ENCODE measurements around the gene EXOC4. TPM values are rescaled to one million over a fixed set of nuclear protein-coding genes. Genes with fewer than 3 reads are reported as not detected.

EXOC4 gene
- total RNA-seq, 4 donors from 2014 or later = 82.4 to 204 (median 128) TPM

- TF ChIP-seq POLR2A (IDR thresholded peaks at IDR 0.05) (no peak), POLR2AphosphoS5 (IDR thresholded peaks at IDR 0.05) (no peak), EP300 (IDR thresholded peaks at IDR 0.05; ENCODE audit: low read depth) (no peak), CTCF (IDR thresholded peaks at IDR 0.05) (no peak)
- Histone ChIP-seq H3K4me3 (no peak overlapping the region), H3K9me3 (no peaks in the 10 kb centered on the region), H3K36me3 (no peaks in the 10 kb centered on the region), H3K4me1 (no peaks in the 10 kb centered on the region), H3K27ac (no peak overlapping the region), H3K27me3 (no peaks in the 10 kb centered on the region)
- intact Hi-C loops (cut with DNase I; ENCODE audit: low total_unique reads) (no loop called here), in situ Hi-C loops (cut with MboI; ENCODE audit: low pct_ligation_motif_present in 1 of 4, low pct_unique_long_range_greater_than_20kb in 1 of 4, low sequenced_read_pairs in 3 of 4) (no loop called here)
- WGBS, 2 donors (ENCODE audit: low coverage in 1 of 2) = 89 to 90% methylated on average over 3 of the region's 3 CpGs
- no peak for DNase-seq
These were observed 372.2 kb downstream of the EXOC4 start for GRCh38 chr7:133625046-133625445.

GRCh38 chr7:133629701-133630100, 376.8 kb downstream of the EXOC4 start:
- intact Hi-C loops (cut with DNase I; ENCODE audit: low total_unique reads) (no loop called here), in situ Hi-C loops (cut with MboI; ENCODE audit: low pct_ligation_motif_present in 1 of 4, low pct_unique_long_range_greater_than_20kb in 1 of 4, low sequenced_read_pairs in 3 of 4) (no loop called here)
- WGBS, 2 donors (ENCODE audit: low coverage in 1 of 2) = 68 to 70% methylated on average over 5 of the region's 5 CpGs
- no peak for DNase-seq
- H3K27ac ChIP-seq = no peak overlapping the region
- no peaks in the 10 kb centered on the region for H3K9me3 ChIP-seq
- TF ChIP-seq EP300 (IDR thresholded peaks at IDR 0.05; ENCODE audit: low read depth) (no peak), POLR2A (IDR thresholded peaks at IDR 0.05) (no peak), CTCF (IDR thresholded peaks at IDR 0.05) (no peak), POLR2AphosphoS5 (IDR thresholded peaks at IDR 0.05) (no peak)
- H3K36me3 ChIP-seq = peaks cover 0 to 13% (median 0%) of the 10 kb centered on the region in 4 donors
- H3K27me3 ChIP-seq = no peaks in the 10 kb centered on the region
- no peak overlapping the region for H3K4me3 ChIP-seq
- no peaks in the 10 kb centered on the region for H3K4me1 ChIP-seq

- intact Hi-C loops (cut with DNase I; ENCODE audit: low total_unique reads) (no loop called here), in situ Hi-C loops (cut with MboI; ENCODE audit: low pct_ligation_motif_present in 1 of 4, low pct_unique_long_range_greater_than_20kb in 1 of 4, low sequenced_read_pairs in 3 of 4) (no loop called here)
- H3K27ac ChIP-seq = no peak overlapping the region
- H3K4me3 ChIP-seq = no peak overlapping the region
- WGBS, 2 donors (ENCODE audit: low coverage in 1 of 2) = 44 to 75% methylated on average over 1 to 2 of the region's 2 CpGs
- TF ChIP-seq POLR2A (IDR thresholded peaks at IDR 0.05) (no peak), POLR2AphosphoS5 (IDR thresholded peaks at IDR 0.05) (no peak), CTCF (IDR thresholded peaks at IDR 0.05) (no peak), EP300 (IDR thresholded peaks at IDR 0.05; ENCODE audit: low read depth) (no peak)
- peaks cover 0 to 13% (median 0%) of the 10 kb centered on the region in 4 donors for H3K36me3 ChIP-seq
- DNase-seq = no peak
- H3K4me1 ChIP-seq = no peaks in the 10 kb centered on the region
- H3K27me3 ChIP-seq = no peaks in the 10 kb centered on the region
- no peaks in the 10 kb centered on the region for H3K9me3 ChIP-seq
These were observed 380.2 kb downstream of the EXOC4 start for GRCh38 chr7:133633055-133633454.

GRCh38 chr7:133635541-133635940, 382.7 kb downstream of the EXOC4 start:
- Histone ChIP-seq H3K4me1 (no peaks in the 10 kb centered on the region), H3K27me3 (no peaks in the 10 kb centered on the region), H3K4me3 (no peak overlapping the region), H3K36me3 (peaks cover 0 to 10% (median 0%) of the 10 kb centered on the region in 4 donors), H3K9me3 (no peaks in the 10 kb centered on the region), H3K27ac (no peak overlapping the region)
- in situ Hi-C loops (cut with MboI; ENCODE audit: low pct_ligation_motif_present in 1 of 4, low pct_unique_long_range_greater_than_20kb in 1 of 4, low sequenced_read_pairs in 3 of 4) = no loop called here
- WGBS, 2 donors (ENCODE audit: low coverage in 1 of 2) = 100% methylated on average over 1 of the region's 1 CpG; no CpG with 5 or more reads in 1 of the 2 donors
- TF ChIP-seq POLR2AphosphoS5 (IDR thresholded peaks at IDR 0.05) = no peak
- no peak for TF ChIP-seq EP300 (IDR thresholded peaks at IDR 0.05; ENCODE audit: low read depth)
- TF ChIP-seq CTCF (IDR thresholded peaks at IDR 0.05) = no peak
- no peak for TF ChIP-seq POLR2A (IDR thresholded peaks at IDR 0.05)
- no peak for DNase-seq
- intact Hi-C loops (cut with DNase I; ENCODE audit: low total_unique reads) = no loop called here

All from transverse colon (tissue), 4 donors.